MM.1S (cell line): ENCODE data around the gene NRG3.

Experiments used
- CTCF ChIP-seq: fragments of 300-600 bp; sonication (generic); IDR thresholded peaks from 2 replicates; pipeline ENCODE4 v1.5.1; 2016; ENCODE audit warnings: antibody characterized with exemption, low read length, mixed read lengths
- EZH2 ChIP-seq: fragments of 300-600 bp; sonication (generic); optimal IDR thresholded peaks from 2 replicates; pipeline ENCODE3; 2017; ENCODE audit warnings: low read depth, mild to moderate bottlenecking, antibody characterized with exemption, low read length, mixed read lengths
- EZH2phosphoT487 ChIP-seq: fragments of 300-600 bp; sonication (generic); IDR thresholded peaks from 2 replicates; pipeline ENCODE4 v1.6.1; 2018; ENCODE audit warnings: antibody characterized with exemption, low read length

- no peak for TF ChIP-seq CTCF
- no peak for TF ChIP-seq EZH2
- no peak for TF ChIP-seq EZH2phosphoT487
Observed at GRCh38 chr10:82942286-82943099, 1067.5 kb downstream of the NRG3 start.
